Measurements from ENCODE around the gene DCDC2B.

GRCh38 chr1:32263744-32264143 is 54.9 kb downstream of the DCDC2B start:
- TF ChIP-seq ZNF124 (CRISPR knock-in tag; IDR thresholded peaks at IDR 0.05) (no peak), CTCF (IDR thresholded peaks at IDR 0.05 in 2 of 3, conservative IDR thresholded peaks at IDR 0.05 in 1 of 3; ENCODE audit: insufficient read depth in 2 of 3, low read depth in 1 of 3, low read length in 3 of 3) (no peak), ZNF263 (CRISPR knock-in tag; IDR thresholded peaks at IDR 0.05; ENCODE audit: borderline replicate concordance) (no peak), USF2 (CRISPR knock-in tag; IDR thresholded peaks at IDR 0.05) (no peak), TAF1 (IDR thresholded peaks at IDR 0.05; ENCODE audit: control insufficient read depth, extremely low read depth, insufficient read depth, low read length, severe bottlenecking) (no peak), E2F5 (CRISPR knock-in tag; IDR thresholded peaks at IDR 0.05) (no peak), EP300 (IDR thresholded peaks at IDR 0.05; ENCODE audit: low read length) (no peak), BHLHE40 (IDR thresholded peaks at IDR 0.05; ENCODE audit: low read length) (no peak), ZNF253 (CRISPR knock-in tag; conservative IDR thresholded peaks at IDR 0.05) (no peak), MLX (CRISPR knock-in tag; conservative IDR thresholded peaks at IDR 0.05) (no peak), GTF2E2 (tag; IDR thresholded peaks at IDR 0.05) (no peak), PRPF4 (IDR thresholded peaks at IDR 0.05; ENCODE audit: insufficient read depth, low read depth, low read length, poor library complexity, severe bottlenecking) (no peak), CTBP1 (IDR thresholded peaks at IDR 0.05; ENCODE audit: borderline replicate concordance) (no peak)

Data from K562 (cell line).